Fibroblast of mammary gland (primary cell): Measurements from ENCODE around the gene NR1D1.

ENCODE experiments used
- DNase-seq: peaks from one replicate; pipeline ENCODE4 v3.0.0-alpha.2; 2010; ENCODE audit warnings: low read depth
- H3K4me3 ChIP-seq: 2 replicates; pipeline ENCODE4 v1.5.1; 2011; ENCODE audit warnings: low read depth, mild to moderate bottlenecking, low read length, moderate library complexity; ENCODE audit not compliant: control insufficient read depth
- TF ChIP-seq, protein P1 (sequence below): conservative IDR thresholded peaks from 2 replicates; pipeline ENCODE4 v1.5.1; 2011; ENCODE audit warnings: low read depth, low read length, inconsistent platforms; ENCODE audit not compliant: control insufficient read depth, insufficient read depth

Gene NR1D1

DNA sequence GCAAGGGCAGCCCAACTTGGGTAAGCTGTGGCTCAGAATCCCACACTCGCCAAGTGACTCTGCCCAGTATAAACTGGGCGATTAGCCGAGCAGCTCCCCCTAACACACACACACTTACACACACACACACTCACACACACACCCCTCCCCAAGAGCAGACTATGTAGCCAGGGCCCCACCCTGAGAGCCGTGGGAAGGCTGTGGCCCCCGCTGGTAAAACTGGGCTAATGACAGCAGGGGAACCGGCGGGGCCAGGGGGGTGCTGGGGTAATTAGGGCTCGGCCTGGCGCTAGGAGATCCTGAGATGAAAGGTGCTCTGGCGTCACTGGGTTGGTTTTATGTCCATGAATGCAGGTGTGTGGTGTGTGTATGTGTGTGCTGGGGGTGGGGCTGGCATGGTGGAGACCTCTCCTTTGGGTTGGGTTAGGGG, 38.8 kb downstream of the NR1D1 start:
- TF ChIP-seq, protein P1, sequence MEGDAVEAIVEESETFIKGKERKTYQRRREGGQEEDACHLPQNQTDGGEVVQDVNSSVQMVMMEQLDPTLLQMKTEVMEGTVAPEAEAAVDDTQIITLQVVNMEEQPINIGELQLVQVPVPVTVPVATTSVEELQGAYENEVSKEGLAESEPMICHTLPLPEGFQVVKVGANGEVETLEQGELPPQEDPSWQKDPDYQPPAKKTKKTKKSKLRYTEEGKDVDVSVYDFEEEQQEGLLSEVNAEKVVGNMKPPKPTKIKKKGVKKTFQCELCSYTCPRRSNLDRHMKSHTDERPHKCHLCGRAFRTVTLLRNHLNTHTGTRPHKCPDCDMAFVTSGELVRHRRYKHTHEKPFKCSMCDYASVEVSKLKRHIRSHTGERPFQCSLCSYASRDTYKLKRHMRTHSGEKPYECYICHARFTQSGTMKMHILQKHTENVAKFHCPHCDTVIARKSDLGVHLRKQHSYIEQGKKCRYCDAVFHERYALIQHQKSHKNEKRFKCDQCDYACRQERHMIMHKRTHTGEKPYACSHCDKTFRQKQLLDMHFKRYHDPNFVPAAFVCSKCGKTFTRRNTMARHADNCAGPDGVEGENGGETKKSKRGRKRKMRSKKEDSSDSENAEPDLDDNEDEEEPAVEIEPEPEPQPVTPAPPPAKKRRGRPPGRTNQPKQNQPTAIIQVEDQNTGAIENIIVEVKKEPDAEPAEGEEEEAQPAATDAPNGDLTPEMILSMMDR, result no peak

DNA sequence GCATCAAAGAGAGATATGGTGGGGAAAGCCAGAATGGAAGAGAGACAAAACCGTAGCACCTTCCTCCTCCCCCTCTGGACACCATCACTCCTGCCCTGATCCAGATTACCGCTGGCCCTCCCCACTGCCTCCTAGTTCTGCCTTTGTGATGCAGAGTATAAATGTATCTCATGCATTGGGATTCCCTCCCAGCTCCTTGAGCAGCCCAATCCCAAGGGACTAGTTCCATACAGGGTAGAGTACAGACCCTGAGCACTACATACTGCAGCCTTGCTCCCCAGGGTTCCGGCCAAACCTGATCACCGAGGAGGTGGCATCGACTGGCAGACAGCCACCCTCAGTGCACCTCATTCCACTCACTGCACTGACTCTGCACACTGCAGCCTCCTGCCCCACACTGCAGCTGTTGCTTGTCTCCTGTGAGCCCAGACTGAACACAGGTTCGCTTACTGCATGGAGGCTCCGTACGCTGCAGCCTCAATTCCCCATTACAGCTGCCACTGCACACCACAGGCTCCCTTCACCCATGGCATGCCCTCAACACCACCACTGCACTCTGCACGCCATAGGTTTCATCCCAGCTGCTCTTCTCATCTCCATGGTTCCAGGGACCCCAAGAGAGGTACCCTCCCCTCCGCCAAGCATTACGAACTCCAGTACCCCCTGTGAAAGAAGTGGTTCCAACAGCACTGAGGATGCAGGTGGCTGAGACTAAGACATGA, 39.3 kb downstream of the NR1D1 start:
- H3K4me3 ChIP-seq, result no peak overlapping the region
- no peak for DNase-seq
- TF ChIP-seq, protein P1, result no peak

More for the DNA sequence above, 38.8 kb downstream of the NR1D1 start:
- DNase-seq, result no peak
- H3K4me3 ChIP-seq, result no peak overlapping the region

DNA sequence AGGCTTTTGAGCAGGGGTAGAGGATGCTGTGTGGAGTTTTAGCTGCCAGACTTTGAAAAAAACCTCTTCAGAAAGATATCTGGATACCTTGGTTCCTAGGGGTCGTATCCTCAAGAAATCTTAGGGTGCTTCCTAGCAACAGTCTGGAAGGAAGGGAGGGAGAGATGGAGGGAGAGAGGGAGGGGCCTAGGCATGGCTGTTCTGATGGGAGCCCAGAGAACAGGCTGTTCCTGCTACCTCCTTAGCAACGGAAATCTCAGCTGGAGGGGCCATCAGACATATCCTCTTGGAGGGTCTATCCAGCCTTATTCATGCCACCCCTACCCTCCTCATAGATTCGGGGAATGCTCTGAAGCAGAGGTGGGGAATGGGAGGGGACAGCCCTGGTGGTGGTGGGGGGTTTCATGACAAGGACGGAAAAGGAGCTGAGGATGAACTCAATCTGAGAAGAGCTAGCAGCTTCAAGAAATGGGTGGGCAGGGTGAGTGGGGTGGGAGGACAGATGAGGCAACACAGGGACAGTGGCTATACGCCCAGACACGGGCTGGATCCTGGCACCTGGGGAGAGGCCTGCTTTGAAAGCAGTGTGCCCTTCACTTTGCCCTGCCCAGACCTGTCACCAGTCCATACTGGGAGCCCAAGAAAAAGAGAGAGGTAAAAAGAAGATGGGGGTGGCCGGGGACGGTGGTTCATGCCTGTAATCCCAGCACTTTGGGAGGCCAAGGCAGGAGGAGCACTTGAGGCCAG, 40.5 kb downstream of the NR1D1 start:
- TF ChIP-seq, protein P1, result no peak
- no peak overlapping the region for H3K4me3 ChIP-seq
- no peak for DNase-seq

DNA sequence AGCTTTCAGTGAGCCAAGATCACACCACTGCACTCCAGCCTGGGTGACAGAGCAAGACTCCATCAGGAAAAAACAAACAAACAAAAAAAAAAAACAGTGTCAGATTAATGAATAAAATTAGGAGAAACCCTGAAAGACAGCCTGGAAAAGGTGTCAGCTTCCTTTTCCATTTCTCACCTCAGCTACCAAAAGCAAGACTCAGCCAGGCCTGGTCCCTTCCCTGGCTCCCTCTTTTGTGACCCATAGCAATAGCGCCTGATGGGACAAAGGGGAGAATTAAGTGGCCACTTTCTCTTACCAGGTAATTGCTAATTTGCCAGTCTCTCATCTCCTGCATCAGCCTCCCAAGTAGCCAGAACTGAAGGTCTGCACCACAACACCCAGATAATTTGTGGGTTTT, 41.5 kb downstream of the NR1D1 start:
- no peak for DNase-seq
- TF ChIP-seq, protein P1, result no peak
- no peak overlapping the region for H3K4me3 ChIP-seq

DNA sequence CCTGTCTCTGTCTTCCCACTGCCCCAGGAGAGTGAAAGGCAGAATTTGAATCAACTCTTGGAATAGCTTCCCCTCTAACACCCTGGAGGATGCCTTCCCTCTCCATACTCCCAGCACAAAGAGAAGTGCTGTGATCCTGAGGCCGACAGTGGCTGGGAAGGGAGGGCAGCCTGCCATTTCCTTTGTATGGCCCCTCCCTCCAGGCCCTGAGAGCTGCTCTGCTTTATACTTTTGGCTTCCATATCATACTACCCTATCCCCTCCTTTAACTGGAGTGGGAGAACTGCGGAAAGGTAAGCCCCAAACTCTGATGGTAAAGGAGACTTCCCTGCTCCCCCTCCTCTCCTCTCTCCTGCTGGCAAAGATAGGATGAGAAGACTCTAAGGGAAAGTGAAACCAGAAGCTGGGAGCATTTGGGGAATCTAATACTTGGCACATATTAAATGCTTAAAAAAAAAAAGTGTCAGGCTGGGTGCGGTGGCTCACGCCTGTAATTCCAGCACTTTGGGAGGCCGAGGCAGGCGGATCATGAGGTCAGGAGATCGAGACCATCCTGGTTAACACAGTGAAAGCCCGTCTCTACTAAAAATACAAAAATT, 42.1 kb downstream of the NR1D1 start:
- peak; percentile 63 for DNase-seq
- TF ChIP-seq, protein P1, result no peak
- H3K4me3 ChIP-seq, result no peak overlapping the region

DNA sequence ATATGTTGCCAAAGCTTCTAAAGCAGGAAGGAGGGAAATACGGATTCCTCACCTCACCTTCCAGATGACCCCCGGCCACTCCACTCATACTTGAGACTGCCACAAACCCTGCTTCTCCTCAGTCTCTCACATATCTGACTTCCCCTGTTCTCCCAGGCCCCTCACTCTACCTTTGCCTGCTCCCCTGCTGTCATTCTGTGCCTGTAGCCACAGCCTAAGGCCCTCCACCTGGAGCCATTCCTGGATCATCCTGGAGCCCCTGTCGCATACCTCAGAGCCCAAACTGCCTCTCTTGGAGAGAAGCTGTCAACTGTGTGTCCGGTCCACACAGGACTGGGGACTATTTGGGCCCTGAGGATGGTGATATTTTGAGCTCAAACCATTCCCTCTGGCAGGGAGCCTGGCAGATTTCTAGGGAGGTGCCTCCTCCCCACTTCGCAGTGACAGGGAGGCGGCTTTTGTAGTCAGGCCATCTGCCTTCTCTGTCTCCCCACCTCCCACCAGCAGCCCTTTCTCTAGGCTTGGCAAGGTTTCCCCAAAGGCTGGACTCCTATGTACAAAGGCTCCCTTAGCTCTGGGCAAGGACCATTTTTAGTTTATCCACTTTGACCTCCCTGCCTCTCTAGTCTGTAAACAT, 43.9 kb downstream of the NR1D1 start:
- TF ChIP-seq, protein P1, result no peak
- no peak overlapping the region for H3K4me3 ChIP-seq
- DNase-seq, result no peak
